ENCODE results near the gene RPL39L.

DNA sequence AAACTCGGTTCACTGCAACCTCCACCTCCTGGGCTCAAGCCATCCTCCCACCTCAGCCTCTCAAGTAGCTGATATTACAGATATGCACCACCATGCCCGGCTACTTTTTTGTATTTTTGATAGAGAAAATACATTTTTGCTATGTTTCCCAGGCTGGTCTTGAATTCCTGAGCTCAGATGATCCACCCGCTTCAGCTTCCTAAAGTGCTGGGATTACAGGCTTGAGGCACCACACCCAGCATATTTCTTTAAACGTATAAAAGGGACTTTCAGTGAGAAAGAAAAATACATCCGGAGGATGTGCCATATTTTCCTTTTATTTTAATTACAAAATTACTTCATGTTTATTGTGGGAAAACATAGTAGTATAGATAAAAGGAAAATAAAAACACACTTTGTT is 55.2 kb downstream of the RPL39L start:
- TF ChIP-seq TAF1 (IDR thresholded peaks at IDR 0.05; ENCODE audit: borderline replicate concordance, insufficient read depth, low read length) (no peak), POLR2AphosphoS5 (IDR thresholded peaks at IDR 0.05; ENCODE audit: low read depth, low read length) (no peak)
- TF ChIP-seq, protein P1, sequence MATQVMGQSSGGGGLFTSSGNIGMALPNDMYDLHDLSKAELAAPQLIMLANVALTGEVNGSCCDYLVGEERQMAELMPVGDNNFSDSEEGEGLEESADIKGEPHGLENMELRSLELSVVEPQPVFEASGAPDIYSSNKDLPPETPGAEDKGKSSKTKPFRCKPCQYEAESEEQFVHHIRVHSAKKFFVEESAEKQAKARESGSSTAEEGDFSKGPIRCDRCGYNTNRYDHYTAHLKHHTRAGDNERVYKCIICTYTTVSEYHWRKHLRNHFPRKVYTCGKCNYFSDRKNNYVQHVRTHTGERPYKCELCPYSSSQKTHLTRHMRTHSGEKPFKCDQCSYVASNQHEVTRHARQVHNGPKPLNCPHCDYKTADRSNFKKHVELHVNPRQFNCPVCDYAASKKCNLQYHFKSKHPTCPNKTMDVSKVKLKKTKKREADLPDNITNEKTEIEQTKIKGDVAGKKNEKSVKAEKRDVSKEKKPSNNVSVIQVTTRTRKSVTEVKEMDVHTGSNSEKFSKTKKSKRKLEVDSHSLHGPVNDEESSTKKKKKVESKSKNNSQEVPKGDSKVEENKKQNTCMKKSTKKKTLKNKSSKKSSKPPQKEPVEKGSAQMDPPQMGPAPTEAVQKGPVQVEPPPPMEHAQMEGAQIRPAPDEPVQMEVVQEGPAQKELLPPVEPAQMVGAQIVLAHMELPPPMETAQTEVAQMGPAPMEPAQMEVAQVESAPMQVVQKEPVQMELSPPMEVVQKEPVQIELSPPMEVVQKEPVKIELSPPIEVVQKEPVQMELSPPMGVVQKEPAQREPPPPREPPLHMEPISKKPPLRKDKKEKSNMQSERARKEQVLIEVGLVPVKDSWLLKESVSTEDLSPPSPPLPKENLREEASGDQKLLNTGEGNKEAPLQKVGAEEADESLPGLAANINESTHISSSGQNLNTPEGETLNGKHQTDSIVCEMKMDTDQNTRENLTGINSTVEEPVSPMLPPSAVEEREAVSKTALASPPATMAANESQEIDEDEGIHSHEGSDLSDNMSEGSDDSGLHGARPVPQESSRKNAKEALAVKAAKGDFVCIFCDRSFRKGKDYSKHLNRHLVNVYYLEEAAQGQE (IDR thresholded peaks at IDR 0.05; ENCODE audit: insufficient read depth in 1 of 2, low read depth in 2 of 2, low read length in 2 of 2), result no peak
